Keratinocyte (primary cell): Measurements from ENCODE around the gene HP1BP3. TPM values are rescaled to one million over a fixed set of nuclear protein-coding genes. Genes with fewer than 3 reads are reported as not detected.
A peak's percentile ranks its signal among the peaks of the same experiment; 100 is the strongest.

ENCODE experiments used
- DNase-seq: peaks from one replicate; pipeline ENCODE4 v3.0.0-alpha.2; 2011; ENCODE audit warnings: low read depth, missing footprints, low spot score
- FAIRE-seq: peaks from 2 replicates; lab custom pipeline; 2011; peaks lifted over from hg19 to GRCh38; lab: Jason Lieb, UNC
- H2AFZ ChIP-seq: 2 replicates; pipeline ENCODE4 v1.6.0; 2012; ENCODE audit warnings: low read length, control low read depth, inconsistent platforms; ENCODE audit not compliant: control insufficient read depth
- H3K27ac ChIP-seq: 2 replicates; pipeline ENCODE4 v1.5.1; 2011; ENCODE audit warnings: low read length; ENCODE audit not compliant: control insufficient read depth, insufficient read depth
- H3K27me3 ChIP-seq: 3 replicates; pipeline ENCODE4 v1.6.0; 2011; ENCODE audit warnings: low read length; ENCODE audit not compliant: control insufficient read depth, insufficient read depth; ENCODE audit errors: extremely low read depth
- H3K36me3 ChIP-seq, 2 experiments: 2 replicates in 1 of 2; 3 replicates in 1 of 2; pipeline ENCODE4 v1.5.1; 2011; ENCODE audit warnings: low read length in 2 of 2, mild to moderate bottlenecking in 1 of 2; ENCODE audit not compliant: control insufficient read depth in 2 of 2, insufficient read depth in 2 of 2; ENCODE audit errors: extremely low read depth in 1 of 2
- H3K4me1 ChIP-seq: 3 replicates; pipeline ENCODE4 v1.5.1; 2011; ENCODE audit warnings: low read length; ENCODE audit not compliant: control insufficient read depth, insufficient read depth; ENCODE audit errors: extremely low read depth
- H3K4me2 ChIP-seq: 3 replicates; pipeline ENCODE4 v1.6.0; 2011; ENCODE audit warnings: low read depth, low read length; ENCODE audit not compliant: control insufficient read depth, insufficient read depth; ENCODE audit errors: extremely low read depth
- H3K4me3 ChIP-seq, 3 experiments: fragments of 200-600 bp in 1 of 3; sonication (generic) in 1 of 3; 2 replicates in 2 of 3; 3 replicates in 1 of 3; pipeline ENCODE4 v1.5.1; 2011 to 2016; ENCODE audit warnings: low read length in 3 of 3, mild to moderate bottlenecking in 3 of 3, control low read depth in 2 of 3, inconsistent platforms in 1 of 3, low read depth in 1 of 3, mixed read lengths in 1 of 3, mixed run types in 1 of 3, moderate library complexity in 1 of 3; ENCODE audit not compliant: control insufficient read depth in 2 of 3, insufficient read depth in 2 of 3; ENCODE audit errors: extremely low read depth in 1 of 3
- H3K79me2 ChIP-seq: 2 replicates; pipeline ENCODE4 v1.6.0; 2012; ENCODE audit warnings: low read length; ENCODE audit not compliant: control insufficient read depth, insufficient read depth
- H3K9ac ChIP-seq: 3 replicates; pipeline ENCODE4 v1.6.0; 2011; ENCODE audit warnings: low read length; ENCODE audit not compliant: control insufficient read depth, insufficient read depth; ENCODE audit errors: extremely low read depth
- H3K9me1 ChIP-seq: 3 replicates; pipeline ENCODE4 v1.6.0; 2011; ENCODE audit warnings: low read length; ENCODE audit not compliant: control insufficient read depth, insufficient read depth; ENCODE audit errors: extremely low read depth
- H3K9me3 ChIP-seq: 2 replicates; pipeline ENCODE4 v1.5.1; 2012; ENCODE audit warnings: low read depth, low read length; ENCODE audit not compliant: control insufficient read depth
- H4K20me1 ChIP-seq: 3 replicates; pipeline ENCODE4 v1.6.0; 2011; ENCODE audit warnings: low read length; ENCODE audit not compliant: control insufficient read depth, insufficient read depth; ENCODE audit errors: extremely low read depth
- EZH2 ChIP-seq: IDR thresholded peaks from one replicate; pipeline ENCODE4 v1.6.1; 2012; ENCODE audit warnings: inconsistent platforms, mild to moderate bottlenecking, low read length, moderate library complexity
- dilution Hi-C: fragments of 300-500 bp; cut with MboI; formaldehyde crosslinking; loops from one replicate; pipeline ENCODE4 v1.7.0; 2020; ENCODE audit warnings: low sequenced_read_pairs; ENCODE audit not compliant: extremely low pct_ligation_motif_present
- polyA plus RNA-seq, 5 experiments: library from polyadenylated mRNA; depleted of rRNA in 3 of 5; stranded (reverse) in 3 of 5; stranded (forward) in 1 of 5; unstranded in 1 of 5; fragments of >200 nt; gene quantifications; 1 replicate in 1 of 5; 2 replicates in 3 of 5; 3 replicates in 1 of 5; pipeline versions ENCODE4 v1.2.1 to v1.2.3, GENCODE V29; 2011 to 2012; ENCODE audit warnings: missing spikeins in 2 of 5, low read depth in 1 of 5, low replicate concordance in 1 of 5
- TF ChIP-seq, protein P1 (sequence below), 3 experiments: IDR thresholded peaks in 1 of 3; conservative IDR thresholded peaks in 1 of 3; optimal IDR thresholded peaks in 1 of 3; 2 replicates in 2 of 3; 3 replicates in 1 of 3; pipeline versions ENCODE3 to v1.5.1; 2011; ENCODE audit warnings: low read length in 3 of 3, mild to moderate bottlenecking in 3 of 3, moderate library complexity in 2 of 3, control low read depth in 1 of 3, inconsistent platforms in 1 of 3; ENCODE audit not compliant: insufficient read depth in 2 of 3; ENCODE audit errors: extremely low read depth in 1 of 3

HP1BP3 gene
- polyA plus RNA-seq, 1 donor (not counting 4 experiments of a cell fraction or from before 2014, with no cell fraction given): 148 TPM

GRCh38 chr1:20729990-20730689, 57.0 kb downstream of the HP1BP3 start:
- Histone ChIP-seq H3K27ac (peak overlapping the region; percentile 85), H3K9ac (peak overlapping the region; percentile 88), H2AFZ (no peak overlapping the region), H3K36me3 (peaks cover 16 to 39% of the 10 kb centered on the region in 2 experiments), H4K20me1 (no peaks in the 10 kb centered on the region), H3K4me1 (peaks cover 62% of the 10 kb centered on the region), H3K4me2 (peak overlapping the region; percentile 70), H3K4me3 (peak overlapping the region; percentile 69 to 89 (median 75)), H3K9me1 (peaks cover 2% of the 10 kb centered on the region), H3K9me3 (peaks cover 2% of the 10 kb centered on the region), H3K79me2 (peaks cover 61% of the 10 kb centered on the region), H3K27me3 (no peaks in the 10 kb centered on the region)
- no peak for TF ChIP-seq EZH2
- TF ChIP-seq, protein P1, sequence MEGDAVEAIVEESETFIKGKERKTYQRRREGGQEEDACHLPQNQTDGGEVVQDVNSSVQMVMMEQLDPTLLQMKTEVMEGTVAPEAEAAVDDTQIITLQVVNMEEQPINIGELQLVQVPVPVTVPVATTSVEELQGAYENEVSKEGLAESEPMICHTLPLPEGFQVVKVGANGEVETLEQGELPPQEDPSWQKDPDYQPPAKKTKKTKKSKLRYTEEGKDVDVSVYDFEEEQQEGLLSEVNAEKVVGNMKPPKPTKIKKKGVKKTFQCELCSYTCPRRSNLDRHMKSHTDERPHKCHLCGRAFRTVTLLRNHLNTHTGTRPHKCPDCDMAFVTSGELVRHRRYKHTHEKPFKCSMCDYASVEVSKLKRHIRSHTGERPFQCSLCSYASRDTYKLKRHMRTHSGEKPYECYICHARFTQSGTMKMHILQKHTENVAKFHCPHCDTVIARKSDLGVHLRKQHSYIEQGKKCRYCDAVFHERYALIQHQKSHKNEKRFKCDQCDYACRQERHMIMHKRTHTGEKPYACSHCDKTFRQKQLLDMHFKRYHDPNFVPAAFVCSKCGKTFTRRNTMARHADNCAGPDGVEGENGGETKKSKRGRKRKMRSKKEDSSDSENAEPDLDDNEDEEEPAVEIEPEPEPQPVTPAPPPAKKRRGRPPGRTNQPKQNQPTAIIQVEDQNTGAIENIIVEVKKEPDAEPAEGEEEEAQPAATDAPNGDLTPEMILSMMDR (optimal IDR thresholded peaks at IDR 0.05 in 1 of 3, IDR thresholded peaks at IDR 0.05 in 1 of 3, conservative IDR thresholded peaks at IDR 0.05 in 1 of 3; ENCODE audit: extremely low read depth in 1 of 3, insufficient read depth in 2 of 3, low read length in 3 of 3): no peak
- dilution Hi-C loops: no loop called here
- FAIRE-seq (no peak), DNase-seq (no peak)

DNA sequence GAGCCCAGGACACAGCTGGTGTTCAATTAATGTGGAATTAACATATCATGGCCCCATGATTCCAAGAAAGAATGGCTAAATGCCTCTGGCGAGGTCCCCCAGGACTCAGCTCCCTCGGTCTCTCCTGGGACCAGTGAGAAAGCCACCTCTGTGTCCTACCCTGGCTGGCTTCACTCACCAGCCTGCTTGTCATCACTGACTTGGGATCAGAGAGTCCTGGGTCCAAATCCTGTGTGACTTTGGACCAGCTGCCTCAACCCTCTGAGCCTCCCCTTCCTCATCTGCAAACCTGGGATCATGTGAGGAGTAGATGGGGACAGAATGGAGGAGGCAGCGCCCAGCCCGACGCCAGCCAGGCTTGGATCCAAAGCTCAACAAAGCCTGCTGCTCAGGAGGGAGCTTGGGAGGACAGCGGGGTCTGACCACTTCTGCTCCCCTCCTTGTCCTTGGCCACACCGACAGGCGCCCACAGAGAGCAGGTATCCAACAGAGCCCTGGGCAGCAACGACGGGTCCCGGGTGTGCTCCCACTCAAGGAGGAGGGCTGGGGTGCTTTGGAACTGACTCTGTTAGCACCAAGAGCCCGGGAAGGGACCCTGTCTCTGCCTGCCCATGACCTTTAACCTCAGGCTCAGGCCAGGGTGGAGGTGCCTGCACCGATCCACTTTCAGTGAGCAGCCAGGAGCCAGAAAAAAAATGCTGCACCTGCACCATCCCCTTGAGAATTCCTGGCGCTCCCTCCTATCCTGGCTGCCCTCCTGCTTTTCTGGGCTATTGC, 57.8 kb downstream of the HP1BP3 start:
- peak overlapping the region; percentile 70 for H3K4me2 ChIP-seq
- dilution Hi-C loops: no loop called here
- H3K27ac ChIP-seq: no peak overlapping the region
- peaks cover 6% of the 10 kb centered on the region for H3K9me1 ChIP-seq
- peak overlapping the region; percentile 69 to 89 (median 75) for H3K4me3 ChIP-seq
- peaks cover 67% of the 10 kb centered on the region for H3K79me2 ChIP-seq
- DNase-seq (no peak), FAIRE-seq (no peak)
- peaks cover 68% of the 10 kb centered on the region for H3K4me1 ChIP-seq
- peaks cover 5% of the 10 kb centered on the region for H4K20me1 ChIP-seq
- H2AFZ ChIP-seq: no peak overlapping the region
- H3K27me3 ChIP-seq: no peaks in the 10 kb centered on the region
- H3K9ac ChIP-seq: peak overlapping the region; percentile 88
- H3K36me3 ChIP-seq: peaks cover 19 to 47% of the 10 kb centered on the region in 2 experiments
- peaks cover 2% of the 10 kb centered on the region for H3K9me3 ChIP-seq
- TF ChIP-seq, protein P1 (optimal IDR thresholded peaks at IDR 0.05 in 1 of 3, IDR thresholded peaks at IDR 0.05 in 1 of 3, conservative IDR thresholded peaks at IDR 0.05 in 1 of 3; ENCODE audit: extremely low read depth in 1 of 3, insufficient read depth in 2 of 3, low read length in 3 of 3): no peak
- no peak for TF ChIP-seq EZH2
